ENCODE measurements around the gene DRP2.
A peak's percentile ranks its signal among the peaks of the same experiment; 100 is the strongest.
"Not testable (repeated sequence)": the region's sequence is repeated elsewhere in the genome, so short reads cannot be mapped to it uniquely, and the experiment has no call there.

DRP2 gene

GRCh38 chrX:101290957-101291603 lies 71.5 kb downstream of the DRP2 start, which contains the start of gene TAF7L:
Gene TAF7L, minus strand, starts transcription at chrX:101291334. Its CDS starts 3,791 bp downstream, at chrX:101287543.
- peak; percentile 3 for DNase-seq (ENCODE audit: low read depth, low spot score)
- TF ChIP-seq, protein P1, sequence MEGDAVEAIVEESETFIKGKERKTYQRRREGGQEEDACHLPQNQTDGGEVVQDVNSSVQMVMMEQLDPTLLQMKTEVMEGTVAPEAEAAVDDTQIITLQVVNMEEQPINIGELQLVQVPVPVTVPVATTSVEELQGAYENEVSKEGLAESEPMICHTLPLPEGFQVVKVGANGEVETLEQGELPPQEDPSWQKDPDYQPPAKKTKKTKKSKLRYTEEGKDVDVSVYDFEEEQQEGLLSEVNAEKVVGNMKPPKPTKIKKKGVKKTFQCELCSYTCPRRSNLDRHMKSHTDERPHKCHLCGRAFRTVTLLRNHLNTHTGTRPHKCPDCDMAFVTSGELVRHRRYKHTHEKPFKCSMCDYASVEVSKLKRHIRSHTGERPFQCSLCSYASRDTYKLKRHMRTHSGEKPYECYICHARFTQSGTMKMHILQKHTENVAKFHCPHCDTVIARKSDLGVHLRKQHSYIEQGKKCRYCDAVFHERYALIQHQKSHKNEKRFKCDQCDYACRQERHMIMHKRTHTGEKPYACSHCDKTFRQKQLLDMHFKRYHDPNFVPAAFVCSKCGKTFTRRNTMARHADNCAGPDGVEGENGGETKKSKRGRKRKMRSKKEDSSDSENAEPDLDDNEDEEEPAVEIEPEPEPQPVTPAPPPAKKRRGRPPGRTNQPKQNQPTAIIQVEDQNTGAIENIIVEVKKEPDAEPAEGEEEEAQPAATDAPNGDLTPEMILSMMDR (IDR thresholded peaks at IDR 0.05; ENCODE audit: low read depth, low read length) = no peak
- no peak within 1 kb of the TSS for H3K4me3 ChIP-seq (ENCODE audit: low read depth, low read length)
- in situ Hi-C loops (cut with HindIII; ENCODE audit: low sequenced_read_pairs) = no loop called here

GRCh38 chrX:101295603-101296002 lies 76.0 kb downstream of the DRP2 start:
- DNase-seq (ENCODE audit: low read depth, low spot score); in situ Hi-C loops (cut with HindIII; ENCODE audit: low sequenced_read_pairs); H3K4me3 ChIP-seq (ENCODE audit: low read depth, low read length): not testable (repeated sequence)

DNA sequence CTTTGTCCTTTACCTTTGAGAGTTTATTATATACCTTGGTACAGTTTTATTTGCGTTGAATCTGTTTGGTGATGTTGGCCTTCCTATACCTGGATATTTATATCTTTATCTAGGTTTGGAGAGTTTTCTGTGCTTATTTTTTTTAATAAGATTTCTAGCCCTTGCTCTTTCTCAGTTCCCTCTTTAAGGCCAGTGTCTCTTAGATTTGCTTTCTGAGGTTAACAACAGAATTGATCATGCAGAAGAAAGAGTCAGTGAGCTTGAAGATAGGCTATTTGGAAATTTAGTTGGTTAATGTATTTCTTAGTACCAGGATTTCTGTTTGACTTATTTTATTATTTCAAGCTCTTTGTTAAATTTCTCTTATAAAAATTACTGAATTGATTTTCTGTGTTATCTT lies 84.2 kb downstream of the DRP2 start:
- H3K4me3 ChIP-seq (ENCODE audit: low read depth, low read length) = no peak overlapping the region
- DNase-seq (ENCODE audit: low read depth, low spot score) = no peak
- TF ChIP-seq, protein P1 (IDR thresholded peaks at IDR 0.05; ENCODE audit: low read depth, low read length) = no peak
- in situ Hi-C loops (cut with HindIII; ENCODE audit: low sequenced_read_pairs) = no loop called here

Data from astrocyte of the spinal cord (primary cell).